OCI-LY7 (cell line): Measurements from ENCODE around the gene SEMA5A. TPM values are rescaled to one million over a fixed set of nuclear protein-coding genes. Genes with fewer than 3 reads are reported as not detected.

Source experiments
- BruUV-seq: library from RNA; stranded (reverse); fragments of 400-500 nt; replicated peaks from 2 replicates; lab custom pipeline; 2021; lab: Mats Ljungman, UMichigan
- CTCF ChIA-PET: fragments of 300-600 bp; sonication (Branson Sonifier 250); formaldehyde crosslinking; loops from one replicate; lab custom pipeline; 2022; ENCODE audit warnings: antibody characterized with exemption; ENCODE audit not compliant: unreplicated experiment; lab: Charles Lee
- POLR2A ChIA-PET: fragments of 300-600 bp; sonication (Branson Sonifier 250); formaldehyde crosslinking; loops from one replicate; lab custom pipeline; 2022; ENCODE audit warnings: antibody characterized with exemption; lab: Charles Lee
- DNase-seq: peaks from one replicate; pipeline ENCODE4 v3.0.0-alpha.2; 2015; ENCODE audit warnings: low spot score
- H2AFZ ChIP-seq: fragments of 200-600 bp; sonication (generic), shearing (Covaris generic); 2 replicates; pipeline ENCODE4 v1.6.1; 2014; ENCODE audit warnings: mild to moderate bottlenecking, antibody characterized with exemption, low read length, moderate library complexity
- H3K27ac ChIP-seq: fragments of 200-600 bp; sonication (generic); 2 replicates; pipeline ENCODE4 v1.5.1; 2014; ENCODE audit warnings: mixed run types, low read depth, mild to moderate bottlenecking, moderate library complexity, low read length, inconsistent platforms; ENCODE audit not compliant: poor library complexity, severe bottlenecking
- H3K36me3 ChIP-seq: fragments of 200-600 bp; sonication (generic); 2 replicates; pipeline ENCODE4 v1.6.1; 2014; ENCODE audit warnings: mild to moderate bottlenecking, antibody characterized with exemption, low read length, moderate library complexity, mixed read lengths; ENCODE audit not compliant: insufficient read depth
- H3K4me1 ChIP-seq: fragments of 200-600 bp; sonication (generic); 2 replicates; pipeline ENCODE4 v1.5.1; 2014; ENCODE audit warnings: mild to moderate bottlenecking, low read length; ENCODE audit not compliant: insufficient read depth, poor library complexity, severe bottlenecking
- H3K4me2 ChIP-seq: fragments of 200-600 bp; sonication (generic); 2 replicates; pipeline ENCODE4 v1.6.1; 2014; ENCODE audit warnings: mild to moderate bottlenecking, low read length
- H3K4me3 ChIP-seq: fragments of 200-600 bp; sonication (generic); 2 replicates; pipeline ENCODE4 v1.5.1; 2014; ENCODE audit warnings: mild to moderate bottlenecking, low read depth, low read length; ENCODE audit not compliant: poor library complexity, severe bottlenecking
- H3K79me2 ChIP-seq: fragments of 200-600 bp; sonication (generic); 2 replicates; pipeline ENCODE4 v1.6.1; 2016; ENCODE audit warnings: low read depth, mild to moderate bottlenecking, low read length, moderate library complexity, mixed read lengths; ENCODE audit not compliant: insufficient read depth
- H3K9me2 ChIP-seq: fragments of 200-600 bp; sonication (generic); 2 replicates; pipeline ENCODE4 v1.6.1; 2016; ENCODE audit warnings: mild to moderate bottlenecking, low read length, mixed read lengths; ENCODE audit not compliant: insufficient read depth
- H3K9me3 ChIP-seq: fragments of 200-600 bp; sonication (generic); 2 replicates; pipeline ENCODE4 v1.6.1; 2014; ENCODE audit warnings: mild to moderate bottlenecking, mixed run types, low read length, mixed read lengths
- H4K20me1 ChIP-seq: fragments of 200-600 bp; sonication (generic); 2 replicates; pipeline ENCODE4 v1.6.1; 2014; ENCODE audit warnings: mild to moderate bottlenecking, antibody characterized with exemption, low read length, moderate library complexity, mixed read lengths; ENCODE audit not compliant: insufficient read depth
- EZH2phosphoT487 ChIP-seq: fragments of 200-600 bp; sonication (generic); IDR thresholded peaks from 2 replicates; pipeline ENCODE4 v1.6.1; 2018; ENCODE audit warnings: low read depth, borderline replicate concordance, mild to moderate bottlenecking, mixed run types, antibody characterized with exemption, low read length, moderate library complexity, mixed read lengths
- intact Hi-C: fragments of 100-400 bp; cut with micrococcal nuclease; formaldehyde crosslinking; loops from one replicate; pipeline ENCODE4 v1.10.0; 2022; ENCODE audit not compliant: unreplicated experiment
- total RNA-seq, 2 experiments: library from RNA; depleted of rRNA in 1 of 2; stranded (reverse); fragments of >200 nt in 1 of 2; shearing (Covaris generic) in 1 of 2; gene quantifications; 2 replicates each; pipeline ENCODE4 v1.2.3, GENCODE V29; 2014 to 2022
- TF ChIP-seq, protein P1 (sequence below): fragments of 200-600 bp; sonication (generic); conservative IDR thresholded peaks from 2 replicates; pipeline ENCODE4 v1.5.1; 2014; ENCODE audit warnings: mild to moderate bottlenecking, antibody characterized with exemption, low read length, moderate library complexity, mixed read lengths

Gene SEMA5A
- total RNA-seq, 2 experiments from 2014 or later = not detected

DNA sequence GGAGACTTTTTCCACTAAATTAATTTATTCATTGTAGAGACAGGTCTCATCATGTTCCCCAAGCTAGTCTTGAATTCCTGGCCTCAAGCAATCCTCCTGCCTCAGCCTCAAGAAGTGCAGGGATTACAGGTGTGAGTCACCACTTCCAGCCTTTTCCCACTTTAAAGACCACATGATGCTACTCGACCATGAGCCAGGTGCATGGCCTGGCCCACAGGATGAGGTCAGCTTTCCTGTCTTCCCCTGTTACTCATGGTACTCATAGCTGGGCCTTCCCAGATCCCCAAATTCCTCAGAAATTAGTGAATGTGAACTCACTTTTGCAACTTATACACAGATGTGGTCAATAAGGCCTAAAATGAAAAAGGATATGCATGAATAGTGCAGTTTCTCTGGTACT lies 395.9 kb downstream of the SEMA5A start:
- no peak overlapping the region for H3K4me3 ChIP-seq
- H3K36me3 ChIP-seq = no peaks in the 10 kb centered on the region
- no peaks in the 10 kb centered on the region for H3K4me1 ChIP-seq
- no peak overlapping the region for H3K27ac ChIP-seq
- H3K9me3 ChIP-seq = no peaks in the 10 kb centered on the region
- H3K9me2 ChIP-seq = no peaks in the 10 kb centered on the region
- POLR2A ChIA-PET = interaction anchor here (0.5 to 0.7 kb wide), 2 partner anchors 545 to 595 kb away, joined by 3 read pairs; no protein-coding TSS in a partner anchor
- H4K20me1 ChIP-seq = no peaks in the 10 kb centered on the region
- no TSS peak for BruUV-seq
- TF ChIP-seq EZH2phosphoT487 = no peak
- TF ChIP-seq, protein P1, sequence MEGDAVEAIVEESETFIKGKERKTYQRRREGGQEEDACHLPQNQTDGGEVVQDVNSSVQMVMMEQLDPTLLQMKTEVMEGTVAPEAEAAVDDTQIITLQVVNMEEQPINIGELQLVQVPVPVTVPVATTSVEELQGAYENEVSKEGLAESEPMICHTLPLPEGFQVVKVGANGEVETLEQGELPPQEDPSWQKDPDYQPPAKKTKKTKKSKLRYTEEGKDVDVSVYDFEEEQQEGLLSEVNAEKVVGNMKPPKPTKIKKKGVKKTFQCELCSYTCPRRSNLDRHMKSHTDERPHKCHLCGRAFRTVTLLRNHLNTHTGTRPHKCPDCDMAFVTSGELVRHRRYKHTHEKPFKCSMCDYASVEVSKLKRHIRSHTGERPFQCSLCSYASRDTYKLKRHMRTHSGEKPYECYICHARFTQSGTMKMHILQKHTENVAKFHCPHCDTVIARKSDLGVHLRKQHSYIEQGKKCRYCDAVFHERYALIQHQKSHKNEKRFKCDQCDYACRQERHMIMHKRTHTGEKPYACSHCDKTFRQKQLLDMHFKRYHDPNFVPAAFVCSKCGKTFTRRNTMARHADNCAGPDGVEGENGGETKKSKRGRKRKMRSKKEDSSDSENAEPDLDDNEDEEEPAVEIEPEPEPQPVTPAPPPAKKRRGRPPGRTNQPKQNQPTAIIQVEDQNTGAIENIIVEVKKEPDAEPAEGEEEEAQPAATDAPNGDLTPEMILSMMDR = no peak
- intact Hi-C loops = no loop called here
- CTCF ChIA-PET = no interaction called here
- H2AFZ ChIP-seq = no peak overlapping the region
- H3K4me2 ChIP-seq = no peak overlapping the region
- H3K79me2 ChIP-seq = no peaks in the 10 kb centered on the region
- DNase-seq = no peak

DNA sequence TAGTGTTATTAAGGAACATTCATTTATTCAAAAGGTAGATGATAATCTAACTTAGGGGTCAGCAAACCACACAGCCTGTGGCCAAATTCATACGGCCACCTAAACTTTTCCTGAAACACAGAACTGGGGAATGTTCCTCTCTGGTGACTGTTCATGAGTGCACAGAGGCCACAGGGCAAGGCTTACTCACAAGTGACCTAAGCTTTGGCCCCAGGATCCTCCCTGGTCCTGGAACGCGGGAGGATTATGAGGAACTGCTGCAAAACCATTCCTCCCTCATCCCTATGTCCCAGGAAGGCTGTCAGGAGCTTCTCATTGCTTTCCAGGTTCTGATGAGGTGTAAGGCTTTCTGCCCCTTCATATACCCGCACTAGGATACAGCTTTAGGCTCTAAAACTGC lies 397.6 kb downstream of the SEMA5A start:
- no peaks in the 10 kb centered on the region for H3K9me3 ChIP-seq
- no peak overlapping the region for H3K4me2 ChIP-seq
- DNase-seq = no peak
- intact Hi-C loops = no loop called here
- H4K20me1 ChIP-seq = no peaks in the 10 kb centered on the region
- no peaks in the 10 kb centered on the region for H3K79me2 ChIP-seq
- ChIA-PET POLR2A (interaction anchor here (0.5 to 0.7 kb wide), 5 partner anchors 45 to 705 kb away, joined by 3 to 10 read pairs (median 3); no protein-coding TSS in a partner anchor), CTCF (no interaction called here)
- BruUV-seq = no TSS peak
- H2AFZ ChIP-seq = no peak overlapping the region
- no peaks in the 10 kb centered on the region for H3K36me3 ChIP-seq
- no peaks in the 10 kb centered on the region for H3K9me2 ChIP-seq
- H3K4me3 ChIP-seq = no peak overlapping the region
- H3K4me1 ChIP-seq = no peaks in the 10 kb centered on the region
- TF ChIP-seq EZH2phosphoT487 = no peak
- TF ChIP-seq, protein P1 = no peak
- no peak overlapping the region for H3K27ac ChIP-seq

DNA sequence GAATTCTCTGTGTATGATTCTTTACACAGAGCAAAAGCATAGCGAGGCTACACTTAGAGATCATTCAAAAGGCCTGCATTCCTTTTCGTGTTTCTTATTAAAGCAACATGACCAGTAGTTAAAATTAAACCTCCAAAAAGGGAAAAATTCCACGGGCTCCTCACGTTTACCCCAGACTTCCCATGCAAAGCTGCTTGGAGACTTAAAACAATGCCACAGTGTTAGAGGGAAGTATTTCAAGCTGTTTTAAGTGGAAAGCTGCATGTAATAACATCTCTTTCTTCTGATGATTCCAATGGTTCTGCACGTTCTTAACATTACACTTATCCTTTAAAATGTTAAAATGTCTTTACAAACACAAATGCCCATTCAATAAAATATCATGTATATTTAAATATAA lies 405.2 kb downstream of the SEMA5A start:
- Histone ChIP-seq H2AFZ (no peak overlapping the region), H3K4me2 (no peak overlapping the region), H3K36me3 (no peaks in the 10 kb centered on the region), H3K9me3 (no peaks in the 10 kb centered on the region), H3K79me2 (no peaks in the 10 kb centered on the region), H3K9me2 (no peaks in the 10 kb centered on the region), H3K4me1 (no peaks in the 10 kb centered on the region), H4K20me1 (no peaks in the 10 kb centered on the region), H3K27ac (no peak overlapping the region), H3K4me3 (no peak overlapping the region)
- no peak for TF ChIP-seq EZH2phosphoT487
- TF ChIP-seq, protein P1 = no peak
- POLR2A ChIA-PET = interaction anchor here (0.6 to 0.7 kb wide), 2 partner anchors 107 to 139 kb away, joined by 3 to 4 read pairs; no protein-coding TSS in a partner anchor
- CTCF ChIA-PET = no interaction called here
- intact Hi-C loops = no loop called here
- no TSS peak for BruUV-seq
- no peak for DNase-seq
